ENCODE results near the gene CCDC24.

Gene CCDC24

GRCh38 chr1:43991476-43992231, at the start of gene CCDC24:
Gene CCDC24, plus strand, starts transcription at chr1:43991599. Its CDS starts 280 bp downstream, at chr1:43991879.
- DNase-seq (ENCODE audit: low spot score): peak; percentile 62

GRCh38 chr1:43942411-43942810, 49.0 kb upstream of the CCDC24 start:
- DNase-seq (ENCODE audit: low spot score): no peak

GRCh38 chr1:43944860-43945259, 46.5 kb upstream of the CCDC24 start:
- no peak for DNase-seq (ENCODE audit: low spot score)

GRCh38 chr1:43945674-43946235, 45.6 kb upstream of the CCDC24 start:
- DNase-seq (ENCODE audit: low spot score): no peak

- peak; percentile 94 for DNase-seq (ENCODE audit: low spot score)
Observed at GRCh38 chr1:43946236-43947060, 45.0 kb upstream of the CCDC24 start, which contains the start of gene IPO13. Gene IPO13, plus strand, starts transcription at chr1:43946950. Its CDS starts 651 bp downstream, at chr1:43947601.

GRCh38 chr1:43947061-43947873, 44.1 kb upstream of the CCDC24 start:
- no peak for DNase-seq (ENCODE audit: low spot score)

- no peak for DNase-seq (ENCODE audit: low spot score)
Observed at GRCh38 chr1:43947874-43948437, 43.4 kb upstream of the CCDC24 start.

- no peak for DNase-seq (ENCODE audit: low spot score)
Observed at GRCh38 chr1:43949678-43950077, 41.7 kb upstream of the CCDC24 start.

GRCh38 chr1:43951021-43951985, 40.1 kb upstream of the CCDC24 start:
- no peak for DNase-seq (ENCODE audit: low spot score)

GRCh38 chr1:43952731-43953346, 38.6 kb upstream of the CCDC24 start:
- no peak for DNase-seq (ENCODE audit: low spot score)

- DNase-seq (ENCODE audit: low spot score): no peak
Observed at GRCh38 chr1:43953361-43953760, 38.0 kb upstream of the CCDC24 start.

GRCh38 chr1:43954036-43954435, 37.4 kb upstream of the CCDC24 start:
- DNase-seq (ENCODE audit: low spot score): no peak

- no peak for DNase-seq (ENCODE audit: low spot score)
Observed at GRCh38 chr1:43956234-43956633, 35.2 kb upstream of the CCDC24 start.

GRCh38 chr1:43957407-43958040, 33.9 kb upstream of the CCDC24 start:
- no peak for DNase-seq (ENCODE audit: low spot score)

GRCh38 chr1:43958351-43959255, 32.8 kb upstream of the CCDC24 start:
- no peak for DNase-seq (ENCODE audit: low spot score)

- DNase-seq (ENCODE audit: low spot score): no peak
Observed at GRCh38 chr1:43960798-43961197, 30.6 kb upstream of the CCDC24 start.

GRCh38 chr1:43961692-43962091, 29.7 kb upstream of the CCDC24 start:
- DNase-seq (ENCODE audit: low spot score): no peak

- DNase-seq (ENCODE audit: low spot score): no peak
Observed at GRCh38 chr1:43962324-43962723, 29.1 kb upstream of the CCDC24 start.

All from CD4-positive, alpha-beta T cell treated with Interleukin-6 at 100 ng/mL for 8 hours (primary cell).